ENCODE measurements around the gene SAXO2. TPM values are rescaled to one million over a fixed set of nuclear protein-coding genes. Genes with fewer than 3 reads are reported as not detected.
"Not testable (repeated sequence)": the region's sequence is repeated elsewhere in the genome, so short reads cannot be mapped to it uniquely, and the experiment has no call there.

Gene SAXO2
- total RNA-seq, 1 experiment from 2014 or later = 0.68 TPM

- not testable (repeated sequence) for DNase-seq (ENCODE audit: low spot score)
Measured at GRCh38 chr15:82284381-82284780, 21.8 kb downstream of the SAXO2 start.

GRCh38 chr15:82286475-82286874, 23.9 kb downstream of the SAXO2 start:
- DNase-seq (ENCODE audit: low spot score) = not testable (repeated sequence)

GRCh38 chr15:82288202-82288601, 25.6 kb downstream of the SAXO2 start:
- DNase-seq (ENCODE audit: low spot score) = not testable (repeated sequence)

DNA sequence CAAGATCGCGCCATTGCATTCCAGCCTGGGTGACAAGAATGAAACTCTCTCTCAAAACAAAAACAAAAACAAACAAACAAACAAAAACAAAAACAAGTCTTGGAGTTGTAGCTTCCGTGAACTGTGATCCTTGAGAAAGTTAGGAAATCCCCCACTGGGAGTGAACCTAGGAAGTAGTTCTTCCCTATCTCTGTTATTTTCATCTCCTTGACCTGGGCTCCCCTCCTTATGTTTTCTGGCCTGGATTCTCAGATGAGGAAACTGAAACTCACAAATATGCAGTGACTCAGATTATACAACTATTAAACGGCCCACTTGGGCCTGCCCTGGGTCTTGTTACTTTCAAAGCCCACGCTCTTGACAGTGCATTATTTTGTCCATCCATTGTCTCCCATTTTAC, 29.7 kb downstream of the SAXO2 start:
- no peak for DNase-seq (ENCODE audit: low spot score)

DNA sequence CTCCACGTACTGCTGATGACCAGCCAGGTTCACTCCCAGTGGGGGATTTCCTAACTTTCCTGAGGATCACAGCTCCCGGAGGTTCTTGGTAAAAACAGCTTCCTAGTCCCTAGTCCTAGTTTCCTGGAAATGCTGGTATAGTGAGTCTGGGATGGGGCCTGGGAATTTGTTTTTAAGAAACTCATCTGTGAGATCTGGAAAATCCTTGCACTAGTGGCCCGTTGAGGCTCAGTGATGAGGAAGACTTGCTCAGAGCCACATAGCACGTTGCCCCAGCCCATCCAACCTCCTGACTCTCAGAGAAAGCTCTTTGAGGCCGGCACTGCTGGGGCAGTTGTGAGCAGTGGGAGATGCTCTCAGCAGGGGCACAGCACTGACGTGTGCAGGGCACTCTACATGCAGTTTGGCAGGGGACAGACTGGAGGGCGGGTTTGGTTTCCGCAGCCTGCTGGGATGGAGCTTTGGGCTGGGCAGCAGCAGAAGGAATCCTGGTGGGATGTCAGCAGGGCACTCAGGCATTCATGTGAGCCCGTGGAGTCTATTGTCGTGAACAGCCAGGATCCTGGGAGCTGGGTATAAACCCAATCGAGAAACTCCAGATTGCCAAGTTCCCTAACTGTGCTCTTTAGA, 31.6 kb downstream of the SAXO2 start:
- no peak for DNase-seq (ENCODE audit: low spot score)

GRCh38 chr15:82297546-82297945, 34.9 kb downstream of the SAXO2 start:
- DNase-seq (ENCODE audit: low spot score) = no peak

DNA sequence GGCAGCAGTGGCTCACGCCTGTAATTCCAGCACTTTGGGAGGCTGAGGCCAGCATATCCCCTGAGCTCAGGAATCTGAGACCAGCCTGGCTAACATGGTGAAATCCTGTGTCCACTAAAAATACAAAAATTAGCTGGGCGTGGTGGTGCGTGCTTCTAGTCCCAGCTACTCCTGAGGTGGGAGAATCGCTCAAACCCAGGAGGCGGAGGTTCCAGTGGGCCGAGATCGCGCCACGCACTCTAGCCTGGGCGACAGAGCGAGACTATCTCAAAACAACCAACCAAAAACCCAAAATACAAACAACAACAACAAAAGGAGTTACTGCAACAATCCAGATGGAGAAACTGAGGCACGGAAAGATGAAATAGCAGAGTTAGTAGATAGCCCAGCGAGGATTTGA, 35.4 kb downstream of the SAXO2 start:
- no peak for DNase-seq (ENCODE audit: low spot score)

- DNase-seq (ENCODE audit: low spot score) = no peak
Measured at GRCh38 chr15:82298520-82298919, 35.9 kb downstream of the SAXO2 start.

- DNase-seq (ENCODE audit: low spot score) = not testable (repeated sequence)
Measured at GRCh38 chr15:82299511-82299914, 36.9 kb downstream of the SAXO2 start.

GRCh38 chr15:82300326-82300725, 37.7 kb downstream of the SAXO2 start:
- not testable (repeated sequence) for DNase-seq (ENCODE audit: low spot score)

- no peak for DNase-seq (ENCODE audit: low spot score)
Measured at GRCh38 chr15:82300883-82301282, 38.3 kb downstream of the SAXO2 start.

DNA sequence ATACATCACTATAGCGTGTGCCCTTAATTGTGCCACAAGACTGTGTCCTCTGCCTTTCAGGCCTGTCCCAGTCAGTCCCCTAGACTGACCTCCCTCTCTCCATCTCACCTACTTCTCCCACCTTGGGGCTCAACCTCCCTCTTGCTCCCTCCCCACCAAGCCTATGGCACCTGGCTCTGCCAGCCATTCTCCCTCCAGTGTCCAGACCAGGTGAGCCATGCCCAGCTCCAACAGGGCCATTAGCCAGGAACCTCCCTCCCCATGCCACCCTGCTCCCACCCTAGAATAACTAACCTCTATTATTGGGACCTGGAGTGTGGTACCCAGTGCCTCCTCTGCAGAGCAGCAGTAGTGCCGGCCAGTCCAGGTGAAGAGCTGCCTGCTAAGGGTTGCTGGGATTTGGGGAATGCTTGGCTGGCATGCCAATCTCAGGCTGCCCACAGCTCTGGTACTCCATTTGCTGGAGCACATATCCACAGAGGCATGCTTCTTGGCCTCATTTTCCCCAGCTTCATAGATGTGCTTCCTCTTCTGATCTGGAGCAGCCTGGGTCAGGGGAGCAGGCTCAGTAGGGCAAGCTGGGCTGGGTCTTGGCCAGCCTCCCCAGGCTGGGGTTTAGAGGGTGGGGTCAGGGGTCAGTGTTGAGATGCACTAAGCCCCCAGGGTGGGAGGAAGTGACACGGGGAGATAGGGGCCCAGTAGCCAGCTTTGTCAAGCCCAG, 38.8 kb downstream of the SAXO2 start:
- no peak for DNase-seq (ENCODE audit: low spot score)

DNA sequence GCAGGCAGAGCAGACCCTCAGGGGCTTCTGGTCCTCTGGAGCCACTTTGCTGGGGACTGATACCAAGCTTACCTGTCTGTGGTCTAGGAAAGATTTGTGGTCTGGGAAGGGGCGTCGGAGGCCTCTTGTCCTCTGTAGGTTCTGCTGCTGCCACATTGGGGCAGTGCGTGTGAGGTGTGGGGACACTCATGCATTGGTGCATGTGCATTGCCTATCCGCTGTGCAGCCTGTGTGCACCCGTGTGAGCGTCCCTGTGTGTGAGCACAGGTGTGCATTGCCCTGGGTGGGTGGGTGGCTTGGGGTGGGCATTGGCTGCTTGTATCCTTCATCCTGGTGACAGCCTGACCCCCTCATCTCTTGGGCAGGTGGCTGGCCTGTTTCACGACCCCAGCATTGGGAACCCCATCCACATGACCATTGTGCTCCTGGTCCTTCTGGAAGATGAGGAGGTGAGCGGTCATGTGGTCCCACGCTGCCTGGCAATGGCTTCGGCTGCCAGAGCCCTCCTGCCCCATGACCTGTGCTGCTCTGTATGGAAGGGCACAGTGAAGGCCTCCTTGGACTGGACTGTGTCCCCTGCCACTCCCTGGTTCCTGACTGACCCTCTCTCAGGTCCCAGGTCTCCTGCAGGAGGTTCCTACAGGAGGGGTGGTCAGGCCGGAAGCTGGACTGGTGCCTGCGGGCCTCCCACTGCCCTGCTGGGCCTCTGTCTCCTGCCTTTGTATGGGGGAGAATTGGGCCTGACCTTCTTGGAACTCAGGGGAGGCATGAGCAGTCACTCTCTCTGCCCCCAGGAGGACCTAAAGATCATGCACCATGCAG, 41.5 kb downstream of the SAXO2 start:
- no peak for DNase-seq (ENCODE audit: low spot score)

GRCh38 chr15:82304778-82305090, 42.1 kb downstream of the SAXO2 start:
- DNase-seq (ENCODE audit: low spot score) = no peak

- no peak for DNase-seq (ENCODE audit: low spot score)
Measured at GRCh38 chr15:82305621-82306048, 43.0 kb downstream of the SAXO2 start.

DNA sequence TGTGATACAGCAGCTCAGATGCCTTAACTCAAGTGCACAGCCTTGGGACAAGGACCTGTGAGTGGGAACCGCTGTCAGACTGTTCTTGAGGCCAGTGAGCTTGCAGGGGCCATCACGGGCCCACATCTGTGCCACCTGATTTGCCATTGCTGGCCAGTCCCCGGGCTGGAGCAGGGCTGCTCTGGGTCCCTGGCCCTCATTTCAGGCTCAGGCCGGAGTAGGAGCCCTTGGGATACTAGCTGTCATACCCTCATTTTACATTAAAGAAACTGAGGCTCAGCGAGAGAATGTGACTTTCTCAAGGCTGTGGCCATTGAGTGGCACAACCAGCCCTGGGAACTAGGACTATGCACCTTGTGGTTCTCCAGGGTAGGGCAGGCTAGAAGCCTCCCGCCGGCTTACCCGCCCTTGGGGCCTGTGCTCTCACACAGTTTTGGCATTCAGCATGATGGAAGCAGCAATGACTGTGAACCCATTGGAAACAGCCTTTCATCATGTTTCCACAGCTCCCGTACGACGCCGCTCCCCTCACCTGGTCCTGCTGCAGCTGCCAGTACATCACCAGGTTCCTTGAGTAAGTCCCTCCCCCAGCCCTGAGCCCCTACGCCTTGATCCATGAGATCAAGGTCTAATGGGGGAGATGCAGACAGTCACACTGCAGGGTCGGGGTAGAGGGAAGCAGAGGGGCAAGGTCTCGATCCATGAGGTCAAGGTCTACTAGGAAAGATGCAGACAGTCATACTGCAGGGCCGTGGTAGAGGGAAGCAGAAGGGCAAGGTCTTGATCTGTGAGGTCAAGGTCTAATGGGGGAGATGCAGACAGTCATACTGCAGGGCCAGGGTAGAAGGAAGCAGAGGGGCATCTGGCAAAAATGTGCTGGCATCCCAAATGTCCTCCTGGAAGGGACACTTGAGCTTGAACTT, 44.4 kb downstream of the SAXO2 start:
- no peak for DNase-seq (ENCODE audit: low spot score)

- DNase-seq (ENCODE audit: low spot score) = no peak
Measured at GRCh38 chr15:82307714-82308081, 45.1 kb downstream of the SAXO2 start.

GRCh38 chr15:82309802-82310201, 47.2 kb downstream of the SAXO2 start:
- DNase-seq (ENCODE audit: low spot score) = no peak

- not testable (repeated sequence) for DNase-seq (ENCODE audit: low spot score)
Measured at GRCh38 chr15:82311321-82311720, 48.7 kb downstream of the SAXO2 start.

- no peak for DNase-seq (ENCODE audit: low spot score)
Measured at GRCh38 chr15:82312586-82313349, 50.1 kb downstream of the SAXO2 start.

DNA sequence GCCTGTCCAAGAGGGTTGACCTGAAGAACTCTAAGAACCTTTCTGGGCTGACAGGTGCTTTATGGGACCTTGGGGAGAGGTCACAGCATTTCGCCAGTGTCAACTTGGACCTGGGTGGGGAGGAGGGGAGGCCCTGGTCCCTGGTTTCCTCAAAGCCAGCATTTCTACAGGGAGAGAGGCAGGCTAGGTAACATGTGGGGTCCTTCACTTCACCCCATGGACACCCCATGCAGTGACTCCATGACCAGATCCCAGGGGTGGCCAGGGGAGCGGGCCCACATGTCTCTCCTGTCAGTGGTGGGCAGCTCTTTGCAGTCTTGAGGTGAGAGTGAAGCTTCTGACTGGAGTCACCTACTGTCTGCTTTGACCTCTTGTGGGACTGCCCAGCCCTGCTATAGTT, 50.8 kb downstream of the SAXO2 start:
- no peak for DNase-seq (ENCODE audit: low spot score)

Data from H4 (cell line).